GM12878 (cell line): ENCODE data around the gene NIPAL4. TPM values are rescaled to one million over a fixed set of nuclear protein-coding genes. Genes with fewer than 3 reads are reported as not detected.

Experiments used
- ATAC-seq: fragments of 200-7000 bp; cut with Tn5 transposase; 3 replicates; pipeline ENCODE4 v1.9.1; 2020; ENCODE audit warnings: mild to moderate bottlenecking, moderate library complexity
- BruUV-seq: library from RNA; stranded (reverse); fragments of 400-500 nt; replicated peaks from 2 replicates; lab custom pipeline; 2021; lab: Mats Ljungman, UMichigan
- CTCF ChIA-PET: fragments of 300-600 bp; sonication (Branson Sonifier 250); formaldehyde crosslinking; extraction: SDS; loops from one replicate; lab custom pipeline; 2021; ENCODE audit warnings: inconsistent platforms; lab: Yijun Ruan, JAX
- POLR2A ChIA-PET: fragments of 350-600 bp; formaldehyde crosslinking; extraction: SDS; loops from one replicate; lab custom pipeline; 2021; ENCODE audit warnings: inconsistent platforms; lab: Charles Lee
- RAD21 ChIA-PET: fragments of 300-600 bp; sonication (Branson Sonifier 250); formaldehyde crosslinking; loops from one replicate; lab custom pipeline; 2023; ENCODE audit warnings: antibody characterized with exemption; ENCODE audit not compliant: unreplicated experiment; lab: Charles Lee
- SMC1A ChIA-PET: fragments of 300-600 bp; sonication (Branson Sonifier 250); formaldehyde crosslinking; loops from one replicate; lab custom pipeline; 2023; ENCODE audit not compliant: unreplicated experiment, uncharacterized antibody; lab: Charles Lee
- DNase-seq: peaks from one replicate; pipeline ENCODE4 v3.0.0-alpha.2; 2011; ENCODE audit warnings: low read depth, low spot score
- FAIRE-seq: peaks from 3 replicates; lab custom pipeline; 2011; peaks lifted over from hg19 to GRCh38; lab: Jason Lieb, UNC
- H2AFZ ChIP-seq: 2 replicates; pipeline ENCODE4 v1.6.0; 2011; ENCODE audit warnings: low read depth, low read length, control low read depth; ENCODE audit not compliant: control insufficient read depth
- H3K27ac ChIP-seq: 2 replicates; pipeline ENCODE4 v1.5.1; 2011; ENCODE audit warnings: control low read depth; ENCODE audit not compliant: control insufficient read depth, insufficient read depth
- H3K27me3 ChIP-seq, 2 experiments: replicated peaks in 1 of 2; 2 replicates each; pipeline versions ENCODE4 v1.6.0 to v1.6.1; 2011; ENCODE audit warnings: low read length in 1 of 2; ENCODE audit not compliant: control insufficient read depth in 2 of 2, insufficient read depth in 2 of 2
- H3K36me3 ChIP-seq, 2 experiments: 2 replicates each; pipeline ENCODE4 v1.5.1; 2011; ENCODE audit warnings: low read length in 1 of 2; ENCODE audit not compliant: control insufficient read depth in 2 of 2, insufficient read depth in 2 of 2
- H3K4me1 ChIP-seq: 2 replicates; pipeline ENCODE4 v1.6.1; 2011; ENCODE audit warnings: mild to moderate bottlenecking, low read length, moderate library complexity, mixed read lengths; ENCODE audit not compliant: control insufficient read depth, insufficient read depth
- H3K4me2 ChIP-seq: 2 replicates; pipeline ENCODE4 v1.6.0; 2011; ENCODE audit warnings: control low read depth; ENCODE audit not compliant: control insufficient read depth, insufficient read depth
- H3K4me3 ChIP-seq: fragments of 200-600 bp; sonication (generic); 2 replicates; pipeline ENCODE4 v1.5.1; 2016
- H3K79me2 ChIP-seq: 2 replicates; pipeline ENCODE4 v1.6.0; 2011; ENCODE audit warnings: low read length; ENCODE audit not compliant: control insufficient read depth, insufficient read depth
- H3K9ac ChIP-seq: 2 replicates; pipeline ENCODE4 v1.8.0; 2011; ENCODE audit warnings: low read length, control low read depth, mixed read lengths; ENCODE audit not compliant: control insufficient read depth, insufficient read depth
- H3K9me3 ChIP-seq: replicated peaks from 3 replicates; pipeline ENCODE4 v1.5.1; 2011; ENCODE audit warnings: mild to moderate bottlenecking, low read length; ENCODE audit not compliant: control insufficient read depth, insufficient read depth
- H4K20me1 ChIP-seq: 2 replicates; pipeline ENCODE4 v1.6.0; 2011; ENCODE audit not compliant: control insufficient read depth, insufficient read depth
- ASH2L ChIP-seq: fragments of 300-600, 200-600 bp; sonication (generic); IDR thresholded peaks from 2 replicates; pipeline ENCODE4 v1.6.1; 2017; ENCODE audit warnings: low read depth, mild to moderate bottlenecking, borderline replicate concordance
- FOS ChIP-seq: IDR thresholded peaks from 3 replicates; pipeline ENCODE4 v1.6.1; 2011; ENCODE audit warnings: borderline replicate concordance; ENCODE audit not compliant: insufficient read length; ENCODE audit errors: extremely low read depth
- HSF1 ChIP-seq: fragments of 150-350 bp; IDR thresholded peaks from 2 replicates; pipeline ENCODE4 v1.6.1; 2014; ENCODE audit warnings: mild to moderate bottlenecking, low read depth, low read length
- IRF4 ChIP-seq: IDR thresholded peaks from 2 replicates; pipeline ENCODE4 v1.6.1; 2011; ENCODE audit warnings: low read depth, low read length
- MAX ChIP-seq: IDR thresholded peaks from 2 replicates; pipeline ENCODE4 v1.6.1; 2012; ENCODE audit warnings: low read depth, low read length, improper control_type of control experiment
- MTA2 ChIP-seq: fragments of 450-650 bp; IDR thresholded peaks from 2 replicates; pipeline ENCODE4 v1.6.1; 2016; ENCODE audit warnings: low read depth, mild to moderate bottlenecking, moderate library complexity
- SIX5 ChIP-seq: IDR thresholded peaks from 2 replicates; pipeline ENCODE4 v1.6.1; 2011; ENCODE audit warnings: mild to moderate bottlenecking, low read depth, low read length, moderate library complexity; ENCODE audit not compliant: severe bottlenecking
- SPI1 ChIP-seq: IDR thresholded peaks from 2 replicates; pipeline ENCODE4 v1.6.1; 2011; ENCODE audit warnings: low read depth, mild to moderate bottlenecking, low read length, moderate library complexity, borderline replicate concordance; ENCODE audit not compliant: insufficient read depth
- SUPT20H ChIP-seq: IDR thresholded peaks from 2 replicates; pipeline ENCODE4 v1.6.1; 2011; ENCODE audit warnings: low read depth, mild to moderate bottlenecking, low read length, moderate library complexity, borderline replicate concordance; ENCODE audit not compliant: control insufficient read depth
- WGBS: methylation state at CpG from one replicate; pipeline ENCODE4 v1.1.6; 2016; ENCODE audit warnings: low lambda C conversion rate; ENCODE audit not compliant: insufficient replicate concordance, insufficient coverage; ENCODE audit errors: missing lambda C conversion rate; 5-methylcytosine and 5-hydroxymethylcytosine counted together
- in situ Hi-C: fragments of 300-500 bp; cut with MboI; formaldehyde crosslinking; loops from 9 replicates; pipeline ENCODE4 v1.14.3; 2018; ENCODE audit warnings: mixed read lengths
- intact Hi-C: fragments of 100-400 bp; cut with micrococcal nuclease; formaldehyde crosslinking; loops from one replicate; pipeline ENCODE4 v1.14.2; 2022; ENCODE audit not compliant: unreplicated experiment
- polyA plus RNA-seq, 11 experiments: library from polyadenylated mRNA; depleted of rRNA in 4 of 11; unstranded in 6 of 11; stranded (reverse) in 5 of 11; fragments of >200 nt; fragmentation: Nextera tagmentation in 4 of 11; fragmentation: Illumina TruSeq in 1 of 11; extraction: Ambion mirVana in 4 of 11; extraction: Trizol in 1 of 11; gene quantifications; 1 replicate in 1 of 11; 2 replicates in 10 of 11; pipeline versions ENCODE4 v1.2.1 to v1.2.3, GENCODE V29; 2011 to 2016; ENCODE audit warnings: inconsistent platforms in 2 of 11, missing spikeins in 2 of 11, low read depth in 1 of 11
- total RNA-seq, 4 experiments: library from RNA; depleted of rRNA in 3 of 4; stranded (reverse); fragments of >200 nt in 3 of 4; fragmentation: Illumina TruSeq in 1 of 4; extraction: Trizol in 1 of 4; gene quantifications; 2 replicates each; pipeline versions ENCODE4 v1.2.1 to v1.2.3, GENCODE V29; 2013 to 2021
- TF ChIP-seq, protein P1 (sequence below): IDR thresholded peaks from 2 replicates; pipeline ENCODE4 v1.6.1; 2011; ENCODE audit warnings: low read depth, low read length, improper control_type of control experiment, borderline replicate concordance
- TF ChIP-seq, protein P2 (sequence below): IDR thresholded peaks from 2 replicates; pipeline ENCODE4 v1.6.1; 2011; ENCODE audit warnings: mild to moderate bottlenecking, low read depth, low read length, moderate library complexity; ENCODE audit not compliant: insufficient replicate concordance

The NIPAL4 gene
- total and polyA plus RNA-seq, 10 of the 15 experiments (the other 5 are each of a cell fraction or from before 2014, with no cell fraction given): 0.11 to 15.5 (median 5.9) TPM

DNA sequence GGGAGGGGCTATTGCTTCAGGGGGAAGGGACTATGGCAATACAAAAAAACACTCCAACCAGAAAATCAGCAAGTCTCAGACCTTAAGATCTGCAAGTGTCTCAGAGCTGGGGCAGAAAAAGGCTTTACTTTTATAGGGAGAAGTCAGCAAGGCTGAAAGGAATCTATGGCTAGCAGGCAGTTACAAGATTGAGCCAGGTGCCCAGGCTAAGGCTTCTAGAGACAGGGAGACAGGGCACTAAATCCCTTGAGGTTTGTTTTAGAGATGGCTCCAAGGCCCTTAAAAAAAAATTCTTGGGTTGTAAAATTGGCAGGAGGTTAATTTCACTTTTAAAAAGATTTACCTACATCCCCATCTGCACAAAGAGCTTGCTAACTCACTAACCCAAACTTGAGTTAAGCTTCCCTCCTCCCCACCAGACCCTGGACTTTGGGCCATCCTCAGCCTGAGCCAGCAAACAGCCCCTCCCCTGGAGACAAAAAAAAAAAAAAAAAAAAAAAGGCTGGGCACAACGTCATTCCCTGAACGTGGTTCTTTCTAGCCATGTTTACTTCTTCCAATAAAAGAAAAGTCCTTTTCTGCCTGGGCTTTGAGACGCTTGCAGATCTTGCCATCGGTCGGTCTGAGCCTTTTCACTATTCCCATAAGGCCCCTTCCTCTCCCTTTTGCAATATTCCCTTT lies 17.9 kb downstream of the NIPAL4 start:
- CTCF ChIA-PET: interaction anchor here (0.6 to 5.8 kb wide), 8 partner anchors 8 to 241 kb away, joined by 3 to 46 read pairs (median 7); partner anchors contain the start of gene NIPAL4
- intact Hi-C loops: loop anchor here (2.0 to 5.0 kb wide), 3 partner anchors 45 to 239 kb away; no protein-coding TSS in a partner anchor
- no peaks in the 10 kb centered on the region for H4K20me1 ChIP-seq

More for the DNA sequence above, 17.9 kb downstream of the NIPAL4 start:
- in situ Hi-C loops: no loop called here
- H3K4me3 ChIP-seq: no peak overlapping the region
- no peak overlapping the region for H2AFZ ChIP-seq
- DNase-seq (no peak), FAIRE-seq (no peak), ATAC-seq (no peak)
- no peak overlapping the region for H3K4me2 ChIP-seq
- SMC1A ChIA-PET: interaction anchor here (0.6 to 1.6 kb wide), 7 partner anchors 9 to 242 kb away, joined by 3 to 5 read pairs (median 4); no protein-coding TSS in a partner anchor
- H3K9me3 ChIP-seq: no peaks in the 10 kb centered on the region
- POLR2A ChIA-PET: interaction anchor here (0.6 kb wide), 1 partner anchor 14 kb away, joined by 4 read pairs; no protein-coding TSS in a partner anchor
- no TSS peak for BruUV-seq
- peaks cover 6 to 13% of the 10 kb centered on the region in 2 experiments; a peak in 2 of 4 replicates for H3K36me3 ChIP-seq
- H3K79me2 ChIP-seq: no peaks in the 10 kb centered on the region
- H3K27me3 ChIP-seq: no peaks in the 10 kb centered on the region
- WGBS: 73% methylated on average over 5 of the region's 5 CpGs
- no peak overlapping the region for H3K9ac ChIP-seq
- no peak for TF ChIP-seq ASH2L
- TF ChIP-seq IRF4: no peak
- TF ChIP-seq FOS: no peak
- TF ChIP-seq, protein P1, sequence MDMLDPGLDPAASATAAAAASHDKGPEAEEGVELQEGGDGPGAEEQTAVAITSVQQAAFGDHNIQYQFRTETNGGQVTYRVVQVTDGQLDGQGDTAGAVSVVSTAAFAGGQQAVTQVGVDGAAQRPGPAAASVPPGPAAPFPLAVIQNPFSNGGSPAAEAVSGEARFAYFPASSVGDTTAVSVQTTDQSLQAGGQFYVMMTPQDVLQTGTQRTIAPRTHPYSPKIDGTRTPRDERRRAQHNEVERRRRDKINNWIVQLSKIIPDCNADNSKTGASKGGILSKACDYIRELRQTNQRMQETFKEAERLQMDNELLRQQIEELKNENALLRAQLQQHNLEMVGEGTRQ: no peak
- TF ChIP-seq SIX5: no peak
- TF ChIP-seq MAX: no peak
- no peak for TF ChIP-seq SPI1
- TF ChIP-seq, protein P2, sequence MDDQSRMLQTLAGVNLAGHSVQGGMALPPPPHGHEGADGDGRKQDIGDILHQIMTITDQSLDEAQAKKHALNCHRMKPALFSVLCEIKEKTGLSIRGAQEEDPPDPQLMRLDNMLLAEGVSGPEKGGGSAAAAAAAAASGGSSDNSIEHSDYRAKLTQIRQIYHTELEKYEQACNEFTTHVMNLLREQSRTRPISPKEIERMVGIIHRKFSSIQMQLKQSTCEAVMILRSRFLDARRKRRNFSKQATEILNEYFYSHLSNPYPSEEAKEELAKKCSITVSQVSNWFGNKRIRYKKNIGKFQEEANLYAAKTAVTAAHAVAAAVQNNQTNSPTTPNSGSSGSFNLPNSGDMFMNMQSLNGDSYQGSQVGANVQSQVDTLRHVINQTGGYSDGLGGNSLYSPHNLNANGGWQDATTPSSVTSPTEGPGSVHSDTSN: no peak
- TF ChIP-seq SUPT20H: no peak
- no peak for TF ChIP-seq HSF1
- TF ChIP-seq MTA2: no peak
- no peak overlapping the region for H3K27ac ChIP-seq
- RAD21 ChIA-PET: interaction anchor here (1.1 to 2.0 kb wide), 3 partner anchors 46 to 266 kb away, joined by 3 to 11 read pairs (median 5); partner anchors contain the start of gene LSM11
- no peaks in the 10 kb centered on the region for H3K4me1 ChIP-seq
